HEK293 (cell line): ENCODE results near the gene MSH5.

Source experiments
- AEBP2 ChIP-seq: fragments of 450-650 bp; formaldehyde crosslinking; IDR thresholded peaks from 2 replicates; pipeline ENCODE4 v1.5.1; 2016; ENCODE audit warnings: missing biosample characterization, missing genetic modification characterization, borderline replicate concordance
- GLIS1 ChIP-seq: fragments of 450-650 bp; formaldehyde crosslinking; IDR thresholded peaks from 2 replicates; pipeline ENCODE4 v1.5.1; 2016; ENCODE audit warnings: missing biosample characterization, missing genetic modification characterization
- KLF1 ChIP-seq: fragments of 450-650 bp; formaldehyde crosslinking; IDR thresholded peaks from 2 replicates; pipeline ENCODE4 v1.5.1; 2016; ENCODE audit warnings: missing biosample characterization, missing genetic modification characterization
- KLF17 ChIP-seq: fragments of 450-650 bp; formaldehyde crosslinking; IDR thresholded peaks from 2 replicates; pipeline ENCODE4 v1.5.1; 2016; ENCODE audit warnings: missing biosample characterization, missing genetic modification characterization
- KLF7 ChIP-seq: fragments of 450-650 bp; formaldehyde crosslinking; IDR thresholded peaks from 2 replicates; pipeline ENCODE4 v1.5.1; 2016; ENCODE audit warnings: missing biosample characterization, missing genetic modification characterization, borderline replicate concordance
- MYNN ChIP-seq: fragments of 450-650 bp; formaldehyde crosslinking; IDR thresholded peaks from 2 replicates; pipeline ENCODE4 v1.5.1; 2016; ENCODE audit warnings: missing biosample characterization, missing genetic modification characterization, borderline replicate concordance
- YY2 ChIP-seq: fragments of 450-650 bp; formaldehyde crosslinking; IDR thresholded peaks from 2 replicates; pipeline ENCODE4 v1.5.1; 2016; ENCODE audit warnings: missing biosample characterization, missing genetic modification characterization
- ZBTB20 ChIP-seq: fragments of 450-650 bp; formaldehyde crosslinking; IDR thresholded peaks from 2 replicates; pipeline ENCODE4 v1.5.1; 2016; ENCODE audit warnings: missing biosample characterization, missing genetic modification characterization
- ZBTB26 ChIP-seq: fragments of 450-650 bp; formaldehyde crosslinking; optimal IDR thresholded peaks from 2 replicates; pipeline ENCODE3; 2016; ENCODE audit warnings: missing biosample characterization, mild to moderate bottlenecking, missing genetic modification characterization
- ZBTB48 ChIP-seq: fragments of 450-650 bp; formaldehyde crosslinking; IDR thresholded peaks from 2 replicates; pipeline ENCODE4 v1.5.1; 2016; ENCODE audit warnings: missing biosample characterization, missing genetic modification characterization
- ZBTB49 ChIP-seq: fragments of 450-650 bp; formaldehyde crosslinking; IDR thresholded peaks from 2 replicates; pipeline ENCODE4 v1.5.1; 2016; ENCODE audit warnings: missing biosample characterization, missing genetic modification characterization, low read depth
- ZBTB8A ChIP-seq: fragments of 450-650 bp; formaldehyde crosslinking; IDR thresholded peaks from 2 replicates; pipeline ENCODE4 v1.5.1; 2016; ENCODE audit warnings: missing biosample characterization, missing genetic modification characterization
- ZFP37 ChIP-seq: fragments of 450-650 bp; formaldehyde crosslinking; IDR thresholded peaks from 2 replicates; pipeline ENCODE4 v1.5.1; 2016; ENCODE audit warnings: missing biosample characterization, missing genetic modification characterization
- ZNF274 ChIP-seq, 2 experiments: fragments of 200-500 bp in 1 of 2; fragments of 450-650 bp in 1 of 2; sonication (Bioruptor generic) in 1 of 2; formaldehyde crosslinking in 1 of 2; IDR thresholded peaks; 2 replicates each; pipeline versions ENCODE4 v1.5.1 to v1.6.1; 2014 to 2016; ENCODE audit warnings: borderline replicate concordance in 1 of 2, inconsistent platforms in 1 of 2, low read length in 1 of 2, missing biosample characterization in 1 of 2, missing genetic modification characterization in 1 of 2
- ZNF335 ChIP-seq: fragments of 450-650 bp; formaldehyde crosslinking; conservative IDR thresholded peaks from 2 replicates; pipeline ENCODE4 v1.5.1; 2016; ENCODE audit warnings: missing biosample characterization, missing genetic modification characterization
- ZNF518A ChIP-seq: fragments of 450-650 bp; formaldehyde crosslinking; conservative IDR thresholded peaks from 2 replicates; pipeline ENCODE4 v1.5.1; 2016; ENCODE audit warnings: low read depth, missing biosample characterization, missing genetic modification characterization
- ZNF561 ChIP-seq: fragments of 450-650 bp; IDR thresholded peaks from 2 replicates; pipeline ENCODE4 v1.5.1; 2018; ENCODE audit warnings: missing biosample characterization, missing genetic modification characterization, borderline replicate concordance
- ZNF571 ChIP-seq: fragments of 450-650 bp; formaldehyde crosslinking; IDR thresholded peaks from 2 replicates; pipeline ENCODE4 v1.5.0; 2017; ENCODE audit warnings: missing biosample characterization, missing genetic modification characterization
- ZNF658 ChIP-seq: fragments of 450-650 bp; formaldehyde crosslinking; IDR thresholded peaks from 2 replicates; pipeline ENCODE4; 2016; ENCODE audit warnings: missing biosample characterization, missing genetic modification characterization
- ZNF692 ChIP-seq: fragments of 450-650 bp; formaldehyde crosslinking; IDR thresholded peaks from 2 replicates; pipeline ENCODE4 v1.5.1; 2016; ENCODE audit warnings: missing biosample characterization, missing genetic modification characterization
- ZNF792 ChIP-seq: fragments of 450-650 bp; formaldehyde crosslinking; IDR thresholded peaks from 2 replicates; pipeline ENCODE4 v1.5.1; 2016; ENCODE audit warnings: missing biosample characterization, missing genetic modification characterization
- ZNF843 ChIP-seq: fragments of 450-650 bp; formaldehyde crosslinking; IDR thresholded peaks from 2 replicates; pipeline ENCODE4 v1.5.1; 2016; ENCODE audit warnings: missing biosample characterization, missing genetic modification characterization
- ZSCAN30 ChIP-seq: fragments of 450-650 bp; IDR thresholded peaks from 2 replicates; pipeline ENCODE4 v1.5.1; 2018; ENCODE audit warnings: missing biosample characterization, mild to moderate bottlenecking, missing genetic modification characterization, moderate library complexity

Gene MSH5

GRCh38 chr6:31729979-31730630 is 9.7 kb upstream of the MSH5 start (continued):
- TF ChIP-seq ZNF274 (IDR thresholded peaks at IDR 0.05; ENCODE audit: low read length) = no peak
- no peak for TF ChIP-seq ZNF274 (tag by site-specific recombination; IDR thresholded peaks at IDR 0.05; ENCODE audit: borderline replicate concordance)
- no peak for TF ChIP-seq ZSCAN30 (tag by site-specific recombination)
- no peak for TF ChIP-seq AEBP2 (tag by site-specific recombination)
- TF ChIP-seq ZBTB20 = peak; percentile 68; the same call in 1 of the 2 replicates
- no peak for TF ChIP-seq ZNF571 (tag by site-specific recombination)
- peak; percentile 52; the same call in 1 of the 2 replicates for TF ChIP-seq MYNN (tag by site-specific recombination)
- TF ChIP-seq ZNF792 (tag by site-specific recombination) = no peak
- TF ChIP-seq ZNF561 (tag by site-specific recombination) = no peak
- peak; percentile 10; the same call in 1 of the 2 replicates for TF ChIP-seq ZNF843 (tag by site-specific recombination)
- no peak for TF ChIP-seq YY2
- TF ChIP-seq ZBTB48 (tag by site-specific recombination) = no peak
- TF ChIP-seq ZNF335 (tag by site-specific recombination) = peak; percentile 96
- TF ChIP-seq ZFP37 (tag by site-specific recombination) = peak; percentile 56; the same call in 1 of the 2 replicates
- peak; percentile 93 for TF ChIP-seq KLF1 (tag by site-specific recombination)
- peak; percentile 38; the same call in 1 of the 2 replicates for TF ChIP-seq KLF7 (tag by site-specific recombination)
- TF ChIP-seq ZNF518A (tag by site-specific recombination) = no peak
- no peak for TF ChIP-seq ZBTB49 (tag by site-specific recombination)
- 0 out of 2 replicates have a peak, but pooled peaks have one; percentile 50 for TF ChIP-seq KLF17 (tag by site-specific recombination)
- peak; percentile 89 for TF ChIP-seq GLIS1 (tag by site-specific recombination)
- TF ChIP-seq ZNF692 (tag by site-specific recombination) = peak; percentile 89
- peak; percentile 58 for TF ChIP-seq ZBTB26
- peak; percentile 50; the same call in 1 of the 2 replicates for TF ChIP-seq ZBTB8A (tag by site-specific recombination)
- no peak for TF ChIP-seq ZNF658 (tag by site-specific recombination)
